Stimulated activated CD4-positive, alpha-beta T cell treated with anti-CD3 and anti-CD28 coated beads, Interleukin-1b, Interleukin-23, amount 100 ng/mL, for 24 hours (primary cell): ENCODE data around the gene TBC1D22B.
A peak's percentile ranks its signal among the peaks of the same experiment; 100 is the strongest.

Experiments
- DNase-seq, 4 experiments: peaks; one replicate each; pipeline ENCODE4 v3.0.0-alpha.2; 2020; ENCODE audit warnings: low read depth in 4 of 4, low spot score in 1 of 4

Gene TBC1D22B

GRCh38 chr6:37257634-37258404 is at the start of gene TBC1D22B, which contains the start of gene TMEM217:
TSS of gene TBC1D22B (plus strand) at chr6:37257772. CDS start at chr6:37257918, 146 bp downstream.
TSS of gene TMEM217 (minus strand) at chr6:37258144. CDS start at chr6:37219030, 39,114 bp downstream.
- DNase-seq, result peak; percentile 84 to 97 (median 91)

GRCh38 chr6:37207903-37208456 is 49.6 kb upstream of the TBC1D22B start:
- DNase-seq, result peak; percentile 65 to 88 (median 73)

GRCh38 chr6:37208793-37209192 is 48.8 kb upstream of the TBC1D22B start:
- DNase-seq, result no peak

GRCh38 chr6:37209461-37210205 is 47.9 kb upstream of the TBC1D22B start:
- no peak for DNase-seq

- peak; percentile 63 to 82 (median 68) for DNase-seq
These were observed 47.1 kb upstream of the TBC1D22B start for GRCh38 chr6:37210313-37210968.

- DNase-seq, result no peak
These were observed 45.3 kb upstream of the TBC1D22B start for GRCh38 chr6:37212268-37212667.

GRCh38 chr6:37218061-37218460 is 39.5 kb upstream of the TBC1D22B start:
- DNase-seq, result no peak

- no peak for DNase-seq
These were observed 39.1 kb upstream of the TBC1D22B start for GRCh38 chr6:37218511-37218910.

GRCh38 chr6:37221585-37222124 is 35.9 kb upstream of the TBC1D22B start:
- DNase-seq, result no peak

GRCh38 chr6:37222125-37222967 is 35.2 kb upstream of the TBC1D22B start:
- DNase-seq, result peak in 3 of 4 experiments; percentile 26 to 67 (median 58)

- no peak for DNase-seq
These were observed 34.6 kb upstream of the TBC1D22B start for GRCh38 chr6:37222992-37223391.

GRCh38 chr6:37225350-37226169 is 32.0 kb upstream of the TBC1D22B start:
- no peak for DNase-seq

GRCh38 chr6:37230104-37230503 is 27.5 kb upstream of the TBC1D22B start:
- no peak for DNase-seq

GRCh38 chr6:37232430-37233017 is 25.0 kb upstream of the TBC1D22B start:
- DNase-seq, result no peak

GRCh38 chr6:37233541-37233940 is 24.0 kb upstream of the TBC1D22B start:
- no peak for DNase-seq

- DNase-seq, result no peak
These were observed 20.7 kb upstream of the TBC1D22B start for GRCh38 chr6:37236921-37237320.

- DNase-seq, result no peak
These were observed 19.8 kb upstream of the TBC1D22B start for GRCh38 chr6:37237789-37238188.

GRCh38 chr6:37238381-37238780 is 19.2 kb upstream of the TBC1D22B start:
- no peak for DNase-seq

- no peak for DNase-seq
These were observed 18.0 kb upstream of the TBC1D22B start for GRCh38 chr6:37239526-37239925.
